BJ (cell line): ENCODE measurements around the gene TTC12. TPM values are rescaled to one million over a fixed set of nuclear protein-coding genes. Genes with fewer than 3 reads are reported as not detected.

Source experiments
- CTCF ChIA-PET: fragments of 350-600 bp; formaldehyde crosslinking; extraction: SDS; loops from one replicate; lab custom pipeline; 2021; ENCODE audit warnings: antibody characterized with exemption, inconsistent platforms; lab: Yijun Ruan, JAX
- POLR2A ChIA-PET: fragments of 300-600 bp; sonication (Branson Sonifier 250); formaldehyde crosslinking; extraction: SDS; loops from one replicate; lab custom pipeline; 2021; ENCODE audit warnings: antibody characterized with exemption; lab: Charles Lee
- DNase-seq: peaks from one replicate; pipeline ENCODE4 v3.0.0-alpha.2; 2011; ENCODE audit warnings: low read depth
- H3K27me3 ChIP-seq: 2 replicates; pipeline ENCODE4 v1.6.0; 2011; ENCODE audit warnings: low read length; ENCODE audit not compliant: control insufficient read depth, insufficient read depth
- H3K36me3 ChIP-seq: 2 replicates; pipeline ENCODE4 v1.5.1; 2011; ENCODE audit warnings: low read length; ENCODE audit not compliant: control insufficient read depth, insufficient read depth
- H3K4me3 ChIP-seq: 2 replicates; pipeline ENCODE4 v1.5.1; 2011; ENCODE audit warnings: low read depth, mild to moderate bottlenecking, control low read depth, low read length
- polyA plus RNA-seq: library from polyadenylated mRNA; depleted of rRNA; stranded (reverse); fragments of >200 nt; gene quantifications from 2 replicates; pipeline ENCODE4 v1.2.3, GENCODE V29; 2011
- TF ChIP-seq, protein P1 (sequence below): IDR thresholded peaks from 2 replicates; pipeline ENCODE4 v1.5.1; 2011; ENCODE audit warnings: low read depth, mild to moderate bottlenecking, control low read depth, inconsistent platforms, low read length, moderate library complexity; ENCODE audit not compliant: insufficient read depth

TTC12 gene
- polyA plus RNA-seq, 1 experiment, result 14.0 TPM

DNA sequence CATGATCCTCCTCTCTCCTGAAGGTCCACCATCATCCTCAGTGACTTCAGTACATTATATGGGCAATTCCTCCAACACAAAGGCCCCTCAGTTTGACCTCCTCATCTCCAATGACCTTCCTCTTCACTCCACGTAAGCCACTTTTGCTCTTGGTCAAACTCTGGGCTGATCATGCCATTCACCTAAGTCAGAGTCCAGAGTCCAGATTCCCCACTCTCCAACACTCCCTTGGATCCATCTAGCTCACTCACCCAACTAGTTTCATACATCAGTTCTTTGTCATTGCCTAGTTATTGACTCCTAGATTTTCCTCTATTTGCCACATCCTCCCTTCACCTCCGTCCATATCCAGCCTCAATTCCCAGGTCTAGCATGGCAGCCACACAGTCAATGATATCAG is 30.5 kb upstream of the TTC12 start:
- TF ChIP-seq, protein P1, sequence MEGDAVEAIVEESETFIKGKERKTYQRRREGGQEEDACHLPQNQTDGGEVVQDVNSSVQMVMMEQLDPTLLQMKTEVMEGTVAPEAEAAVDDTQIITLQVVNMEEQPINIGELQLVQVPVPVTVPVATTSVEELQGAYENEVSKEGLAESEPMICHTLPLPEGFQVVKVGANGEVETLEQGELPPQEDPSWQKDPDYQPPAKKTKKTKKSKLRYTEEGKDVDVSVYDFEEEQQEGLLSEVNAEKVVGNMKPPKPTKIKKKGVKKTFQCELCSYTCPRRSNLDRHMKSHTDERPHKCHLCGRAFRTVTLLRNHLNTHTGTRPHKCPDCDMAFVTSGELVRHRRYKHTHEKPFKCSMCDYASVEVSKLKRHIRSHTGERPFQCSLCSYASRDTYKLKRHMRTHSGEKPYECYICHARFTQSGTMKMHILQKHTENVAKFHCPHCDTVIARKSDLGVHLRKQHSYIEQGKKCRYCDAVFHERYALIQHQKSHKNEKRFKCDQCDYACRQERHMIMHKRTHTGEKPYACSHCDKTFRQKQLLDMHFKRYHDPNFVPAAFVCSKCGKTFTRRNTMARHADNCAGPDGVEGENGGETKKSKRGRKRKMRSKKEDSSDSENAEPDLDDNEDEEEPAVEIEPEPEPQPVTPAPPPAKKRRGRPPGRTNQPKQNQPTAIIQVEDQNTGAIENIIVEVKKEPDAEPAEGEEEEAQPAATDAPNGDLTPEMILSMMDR, result no peak
- DNase-seq, result no peak
- ChIA-PET POLR2A (no interaction called here), CTCF (interaction anchor here (0.6 to 2.7 kb wide), 2 partner anchors 13 to 696 kb away, joined by 3 to 9 read pairs; no protein-coding TSS in a partner anchor)
- Histone ChIP-seq H3K36me3 (no peaks in the 10 kb centered on the region), H3K4me3 (no peak overlapping the region), H3K27me3 (no peaks in the 10 kb centered on the region; the same call in 1 of the 2 replicates)

DNA sequence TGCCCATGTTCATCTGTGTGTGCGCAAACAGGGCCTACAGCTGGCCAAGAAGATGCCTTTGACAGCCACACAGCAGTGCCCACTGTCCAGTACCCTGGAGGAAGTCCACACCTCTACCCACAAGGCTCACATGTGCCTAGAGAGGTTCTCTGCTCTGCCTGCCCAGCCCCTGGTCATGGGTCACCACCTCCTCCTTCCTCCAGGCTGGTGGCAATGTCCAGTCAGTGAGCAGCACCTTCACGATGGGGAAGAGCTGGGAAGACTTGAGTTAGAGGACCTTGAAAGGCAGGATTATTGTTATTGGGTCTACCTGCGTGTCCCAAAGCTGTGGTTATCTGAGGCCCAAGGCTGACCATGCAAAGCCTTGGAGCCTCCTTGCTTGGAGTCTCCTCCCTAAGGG is 28.4 kb upstream of the TTC12 start:
- CTCF ChIA-PET, result interaction anchor here (1.0 kb wide), 2 partner anchors 24 to 29 kb away, joined by 3 read pairs; no protein-coding TSS in a partner anchor
- Histone ChIP-seq H3K36me3 (no peaks in the 10 kb centered on the region), H3K4me3 (no peak overlapping the region), H3K27me3 (peaks cover 2% of the 10 kb centered on the region; the same call in 1 of the 2 replicates)
- TF ChIP-seq, protein P1, result no peak
- no peak for DNase-seq
- POLR2A ChIA-PET, result no interaction called here

GRCh38 chr11:113286509-113287497 is 27.6 kb upstream of the TTC12 start:
- H3K36me3 ChIP-seq, result no peaks in the 10 kb centered on the region
- peaks cover 4% of the 10 kb centered on the region; the same call in 1 of the 2 replicates for H3K27me3 ChIP-seq
- TF ChIP-seq, protein P1, result no peak
- no peak for DNase-seq
- POLR2A ChIA-PET, result no interaction called here
- CTCF ChIA-PET, result interaction anchor here (0.9 to 3.8 kb wide), 6 partner anchors 18 to 1004 kb away, joined by 3 to 105 read pairs (median 3); no protein-coding TSS in a partner anchor
- H3K4me3 ChIP-seq, result no peak overlapping the region

DNA sequence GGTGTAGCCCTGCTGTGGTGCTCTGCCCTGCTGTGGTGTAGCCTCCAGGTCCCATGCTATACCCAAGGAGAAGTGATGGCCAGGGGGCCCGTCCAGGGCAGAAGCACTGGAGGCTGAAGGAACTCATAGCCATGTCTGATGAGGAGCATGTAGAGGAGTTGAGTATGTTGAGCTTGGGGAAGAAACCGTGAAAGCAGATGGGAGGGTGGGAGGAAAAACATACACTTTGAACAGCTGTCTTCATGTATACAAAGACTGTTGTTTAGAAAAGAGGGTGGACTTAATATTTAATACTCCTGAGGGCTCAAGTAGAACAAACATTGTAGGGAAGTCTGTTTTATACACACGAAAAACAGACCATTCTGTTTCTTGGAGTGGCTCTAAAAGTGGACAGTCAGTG is 26.6 kb upstream of the TTC12 start:
- DNase-seq, result no peak

More for the DNA sequence above, 26.6 kb upstream of the TTC12 start:
- H3K4me3 ChIP-seq, result no peak overlapping the region
- POLR2A ChIA-PET, result no interaction called here
- CTCF ChIA-PET, result interaction anchor here (0.9 to 3.8 kb wide), 5 partner anchors 17 to 1005 kb away, joined by 3 to 105 read pairs (median 3); no protein-coding TSS in a partner anchor
- H3K36me3 ChIP-seq, result no peaks in the 10 kb centered on the region
- peaks cover 4% of the 10 kb centered on the region; the same call in 1 of the 2 replicates for H3K27me3 ChIP-seq
- TF ChIP-seq, protein P1, result no peak
